Karpas-422 (cell line): Measurements from ENCODE around the gene SNX1. TPM values are rescaled to one million over a fixed set of nuclear protein-coding genes. Genes with fewer than 3 reads are reported as not detected.

Source experiments
- DNase-seq: peaks from one replicate; pipeline ENCODE4 v3.0.0-alpha.2; 2015
- H2AFZ ChIP-seq: fragments of 200-600 bp; sonication (generic); 2 replicates; pipeline ENCODE4 v1.6.1; 2014; ENCODE audit warnings: antibody characterized with exemption, low read length, mixed read lengths
- H3K27ac ChIP-seq: fragments of 200-600 bp; sonication (generic); 2 replicates; pipeline ENCODE4 v1.5.1; 2014; ENCODE audit warnings: mild to moderate bottlenecking, low read length, moderate library complexity
- H3K27me3 ChIP-seq: fragments of 200-600 bp; sonication (generic); 2 replicates; pipeline ENCODE4 v1.6.1; 2014; ENCODE audit warnings: low read length, mixed read lengths
- H3K36me3 ChIP-seq: fragments of 200-600 bp; sonication (generic); 2 replicates; pipeline ENCODE4 v1.6.1; 2014; ENCODE audit warnings: low read length, mixed read lengths; ENCODE audit not compliant: insufficient read depth
- H3K4me1 ChIP-seq: fragments of 200-600 bp; sonication (generic); 2 replicates; pipeline ENCODE4 v1.6.1; 2014; ENCODE audit warnings: mild to moderate bottlenecking, low read length, mixed read lengths
- H3K4me2 ChIP-seq: fragments of 200-600 bp; sonication (generic); 2 replicates; pipeline ENCODE4 v1.6.1; 2014; ENCODE audit warnings: low read length, low read depth, mild to moderate bottlenecking; ENCODE audit not compliant: poor library complexity, severe bottlenecking
- H3K4me3 ChIP-seq: fragments of 200-600 bp; sonication (generic); 2 replicates; pipeline ENCODE4 v1.5.1; 2014; ENCODE audit warnings: mild to moderate bottlenecking, antibody characterized with exemption, low read length, mixed read lengths
- H3K79me2 ChIP-seq: fragments of 200-600 bp; sonication (generic); 2 replicates; pipeline ENCODE4 v1.6.1; 2014; ENCODE audit warnings: mild to moderate bottlenecking, low read length, mixed read lengths
- H3K9ac ChIP-seq: fragments of 200-600 bp; sonication (generic); 2 replicates; pipeline ENCODE4 v1.6.0; 2014; ENCODE audit warnings: low read length
- H3K9me2 ChIP-seq: fragments of 200-600 bp; sonication (generic), shearing (Covaris generic); replicated peaks from 2 replicates; pipeline ENCODE4 v1.6.0; 2014; ENCODE audit warnings: mild to moderate bottlenecking, low read length, moderate library complexity; ENCODE audit not compliant: insufficient read depth
- H3K9me3 ChIP-seq: fragments of 300-700, 200-600 bp; sonication (generic); 2 replicates; pipeline ENCODE4 v1.6.1; 2014; ENCODE audit warnings: low read length, mixed read lengths
- H4K20me1 ChIP-seq: fragments of 200-600 bp; sonication (generic); 2 replicates; pipeline ENCODE4 v1.6.1; 2014; ENCODE audit warnings: mild to moderate bottlenecking, antibody characterized with exemption, low read length, low read depth; ENCODE audit not compliant: insufficient read depth
- total RNA-seq: library from RNA; depleted of rRNA; stranded (reverse); fragments of >200 nt; shearing (Covaris generic); gene quantifications from 2 replicates; pipeline ENCODE4 v1.2.3, GENCODE V29; 2014; ENCODE audit warnings: low replicate concordance

The SNX1 gene
- total RNA-seq, 1 experiment from 2014 or later: 52.0 TPM

GRCh38 chr15:64131547-64131946 is 35.8 kb downstream of the SNX1 start:
- Histone ChIP-seq H4K20me1 (0 out of 2 replicates have a peak, but pooled peaks cover 5% of the 10 kb centered on the region), H3K79me2 (no peaks in the 10 kb centered on the region; the same call in 1 of the 2 replicates), H3K9me2 (no peaks in the 10 kb centered on the region), H3K36me3 (peaks cover 56% of the 10 kb centered on the region), H3K4me3 (no peak overlapping the region), H3K4me2 (no peak overlapping the region), H3K27me3 (no peaks in the 10 kb centered on the region), H3K9me3 (no peaks in the 10 kb centered on the region), H3K4me1 (peaks cover under 1% of the 10 kb centered on the region; the same call in 1 of the 2 replicates), H3K27ac (no peak overlapping the region), H3K9ac (no peak overlapping the region), H2AFZ (no peak overlapping the region)
- DNase-seq: no peak

- Histone ChIP-seq H3K4me1 (peaks cover 6% of the 10 kb centered on the region), H3K4me2 (no peak overlapping the region), H3K9ac (no peak overlapping the region), H3K79me2 (no peaks in the 10 kb centered on the region; the same call in 1 of the 2 replicates), H3K4me3 (no peak overlapping the region), H3K9me2 (no peaks in the 10 kb centered on the region), H4K20me1 (0 out of 2 replicates have a peak, but pooled peaks cover 5% of the 10 kb centered on the region), H2AFZ (no peak overlapping the region), H3K27me3 (no peaks in the 10 kb centered on the region), H3K36me3 (peaks cover 56% of the 10 kb centered on the region), H3K27ac (no peak overlapping the region), H3K9me3 (no peaks in the 10 kb centered on the region)
- no peak for DNase-seq
These were observed 36.4 kb downstream of the SNX1 start for GRCh38 chr15:64132217-64132616.

GRCh38 chr15:64133623-64134344 is 38.0 kb downstream of the SNX1 start:
- Histone ChIP-seq H3K9me2 (no peaks in the 10 kb centered on the region), H2AFZ (no peak overlapping the region), H3K27ac (no peak overlapping the region), H3K79me2 (no peaks in the 10 kb centered on the region; the same call in 1 of the 2 replicates), H4K20me1 (0 out of 2 replicates have a peak, but pooled peaks cover 5% of the 10 kb centered on the region), H3K4me2 (no peak overlapping the region), H3K36me3 (peaks cover 57% of the 10 kb centered on the region), H3K9me3 (no peaks in the 10 kb centered on the region), H3K4me1 (peaks cover 6% of the 10 kb centered on the region), H3K4me3 (no peak overlapping the region), H3K27me3 (no peaks in the 10 kb centered on the region), H3K9ac (no peak overlapping the region)
- DNase-seq: no peak

GRCh38 chr15:64134345-64134829 is 38.6 kb downstream of the SNX1 start:
- H3K9ac ChIP-seq: no peak overlapping the region
- H3K9me3 ChIP-seq: no peaks in the 10 kb centered on the region
- H3K4me3 ChIP-seq: no peak overlapping the region
- no peaks in the 10 kb centered on the region for H3K27me3 ChIP-seq
- H3K27ac ChIP-seq: no peak overlapping the region
- no peaks in the 10 kb centered on the region; the same call in 1 of the 2 replicates for H3K79me2 ChIP-seq
- H3K4me1 ChIP-seq: peaks cover 6% of the 10 kb centered on the region
- no peaks in the 10 kb centered on the region for H3K9me2 ChIP-seq
- DNase-seq: no peak
- H3K36me3 ChIP-seq: peaks cover 54% of the 10 kb centered on the region
- H3K4me2 ChIP-seq: no peak overlapping the region
- 0 out of 2 replicates have a peak, but pooled peaks cover 5% of the 10 kb centered on the region for H4K20me1 ChIP-seq
- no peak overlapping the region for H2AFZ ChIP-seq

GRCh38 chr15:64136347-64136746 is 40.6 kb downstream of the SNX1 start:
- Histone ChIP-seq H3K9me2 (no peaks in the 10 kb centered on the region), H3K27ac (no peak overlapping the region), H3K9me3 (no peaks in the 10 kb centered on the region), H4K20me1 (0 out of 2 replicates have a peak, but pooled peaks cover 5% of the 10 kb centered on the region), H3K36me3 (peaks cover 40% of the 10 kb centered on the region), H3K4me1 (peaks cover 6% of the 10 kb centered on the region), H3K79me2 (no peaks in the 10 kb centered on the region), H2AFZ (no peak overlapping the region), H3K4me2 (no peak overlapping the region), H3K9ac (no peak overlapping the region), H3K27me3 (no peaks in the 10 kb centered on the region), H3K4me3 (no peak overlapping the region)
- DNase-seq: no peak

- H4K20me1 ChIP-seq: 0 out of 2 replicates have a peak, but pooled peaks cover 5% of the 10 kb centered on the region
- no peak overlapping the region for H3K4me3 ChIP-seq
- H3K9me3 ChIP-seq: no peaks in the 10 kb centered on the region
- H3K27me3 ChIP-seq: no peaks in the 10 kb centered on the region
- no peak overlapping the region; the same call in 1 of the 2 replicates for H3K27ac ChIP-seq
- no peak overlapping the region for H3K9ac ChIP-seq
- H3K79me2 ChIP-seq: no peaks in the 10 kb centered on the region
- peak; percentile 60 for DNase-seq
- H2AFZ ChIP-seq: no peak overlapping the region
- H3K9me2 ChIP-seq: no peaks in the 10 kb centered on the region
- peaks cover 6% of the 10 kb centered on the region for H3K4me1 ChIP-seq
- H3K36me3 ChIP-seq: peaks cover 31% of the 10 kb centered on the region
- no peak overlapping the region for H3K4me2 ChIP-seq
These were observed 41.5 kb downstream of the SNX1 start for GRCh38 chr15:64137226-64137833.

- no peak overlapping the region for H2AFZ ChIP-seq
- H3K9me3 ChIP-seq: no peaks in the 10 kb centered on the region
- no peaks in the 10 kb centered on the region for H3K9me2 ChIP-seq
- peaks cover 27% of the 10 kb centered on the region for H3K36me3 ChIP-seq
- no peak overlapping the region for H3K4me2 ChIP-seq
- H3K9ac ChIP-seq: no peak overlapping the region
- H3K4me1 ChIP-seq: peaks cover 6% of the 10 kb centered on the region
- no peaks in the 10 kb centered on the region for H3K79me2 ChIP-seq
- DNase-seq: no peak
- no peak overlapping the region for H3K4me3 ChIP-seq
- H4K20me1 ChIP-seq: 0 out of 2 replicates have a peak, but pooled peaks cover 5% of the 10 kb centered on the region
- H3K27ac ChIP-seq: no peak overlapping the region
- no peaks in the 10 kb centered on the region for H3K27me3 ChIP-seq
These were observed 42.7 kb downstream of the SNX1 start for GRCh38 chr15:64138331-64138941.
